GM18520 (cell line): ENCODE data around the gene PFKFB3.

Source experiments
- ATAC-seq: cut with Tn5 transposase; IDR thresholded peaks from one replicate; pipeline ENCODE4 v1.9.1; 2021; ENCODE audit not compliant: unreplicated experiment

The PFKFB3 gene

GRCh38 chr10:6219494-6219836 lies 16.7 kb downstream of the PFKFB3 start:
- no peak for ATAC-seq

GRCh38 chr10:6220418-6221191 lies 17.9 kb downstream of the PFKFB3 start:
- no peak for ATAC-seq

GRCh38 chr10:6221192-6221940 lies 18.6 kb downstream of the PFKFB3 start:
- ATAC-seq = no peak

GRCh38 chr10:6221971-6222751 lies 19.4 kb downstream of the PFKFB3 start:
- no peak for ATAC-seq

- ATAC-seq = no peak
Measured at GRCh38 chr10:6222755-6223154, 20.0 kb downstream of the PFKFB3 start.

- ATAC-seq = no peak
Measured at GRCh38 chr10:6223981-6224380, 21.2 kb downstream of the PFKFB3 start.

- no peak for ATAC-seq
Measured at GRCh38 chr10:6224781-6225180, 22.0 kb downstream of the PFKFB3 start.

GRCh38 chr10:6225263-6225814 lies 22.6 kb downstream of the PFKFB3 start:
- no peak for ATAC-seq

GRCh38 chr10:6226216-6226615 lies 23.5 kb downstream of the PFKFB3 start:
- ATAC-seq = no peak

- no peak for ATAC-seq
Measured at GRCh38 chr10:6227346-6227745, 24.6 kb downstream of the PFKFB3 start.

- no peak for ATAC-seq
Measured at GRCh38 chr10:6228010-6228511, 25.3 kb downstream of the PFKFB3 start.

- ATAC-seq = no peak
Measured at GRCh38 chr10:6228647-6229046, 25.9 kb downstream of the PFKFB3 start.

- ATAC-seq = no peak
Measured at GRCh38 chr10:6229290-6229689, 26.6 kb downstream of the PFKFB3 start.

GRCh38 chr10:6229746-6230145 lies 27.0 kb downstream of the PFKFB3 start:
- ATAC-seq = no peak

GRCh38 chr10:6230315-6230714 lies 27.6 kb downstream of the PFKFB3 start:
- ATAC-seq = no peak

- ATAC-seq = no peak
Measured at GRCh38 chr10:6231146-6231545, 28.4 kb downstream of the PFKFB3 start.

- no peak for ATAC-seq
Measured at GRCh38 chr10:6231730-6232129, 29.0 kb downstream of the PFKFB3 start.

- ATAC-seq = no peak
Measured at GRCh38 chr10:6232225-6232807, 29.6 kb downstream of the PFKFB3 start.

- ATAC-seq = no peak
Measured at GRCh38 chr10:6232846-6233724, 30.4 kb downstream of the PFKFB3 start.

- ATAC-seq = no peak
Measured at GRCh38 chr10:6233725-6234277, 31.1 kb downstream of the PFKFB3 start.
